Measurements from ENCODE around the gene MINDY2.

Gene MINDY2

DNA sequence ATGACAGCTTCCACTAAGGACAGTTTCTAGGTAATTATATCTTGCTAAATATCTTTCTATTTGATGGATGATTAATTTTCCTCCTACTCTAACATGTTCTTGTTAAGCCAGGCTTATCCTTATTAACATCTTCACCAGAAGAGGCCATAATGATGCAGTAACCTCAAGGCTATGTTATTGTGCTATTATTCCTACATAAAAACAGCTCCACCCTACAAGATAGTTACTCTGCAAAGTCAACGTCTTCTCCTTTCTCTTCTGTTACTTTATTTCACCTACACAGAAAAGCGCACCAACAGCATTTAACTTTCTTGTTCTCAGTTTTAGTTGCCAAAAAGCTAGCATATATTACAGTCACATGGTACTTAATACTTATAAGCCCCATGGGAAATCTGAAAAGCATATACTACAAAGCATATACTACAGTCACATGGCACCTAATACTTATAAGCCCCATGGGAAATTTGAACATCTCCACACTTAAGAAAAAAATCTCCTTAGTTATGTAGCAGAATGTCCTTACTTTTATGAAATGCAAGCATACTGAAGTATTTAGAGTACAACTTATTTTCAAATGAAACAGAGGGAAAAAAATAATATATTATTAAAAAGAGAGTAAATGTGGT is 35.0 kb upstream of the MINDY2 start:
- H3K27ac ChIP-seq (replicated peaks): no peak overlapping the region
- TF ChIP-seq, protein P1, sequence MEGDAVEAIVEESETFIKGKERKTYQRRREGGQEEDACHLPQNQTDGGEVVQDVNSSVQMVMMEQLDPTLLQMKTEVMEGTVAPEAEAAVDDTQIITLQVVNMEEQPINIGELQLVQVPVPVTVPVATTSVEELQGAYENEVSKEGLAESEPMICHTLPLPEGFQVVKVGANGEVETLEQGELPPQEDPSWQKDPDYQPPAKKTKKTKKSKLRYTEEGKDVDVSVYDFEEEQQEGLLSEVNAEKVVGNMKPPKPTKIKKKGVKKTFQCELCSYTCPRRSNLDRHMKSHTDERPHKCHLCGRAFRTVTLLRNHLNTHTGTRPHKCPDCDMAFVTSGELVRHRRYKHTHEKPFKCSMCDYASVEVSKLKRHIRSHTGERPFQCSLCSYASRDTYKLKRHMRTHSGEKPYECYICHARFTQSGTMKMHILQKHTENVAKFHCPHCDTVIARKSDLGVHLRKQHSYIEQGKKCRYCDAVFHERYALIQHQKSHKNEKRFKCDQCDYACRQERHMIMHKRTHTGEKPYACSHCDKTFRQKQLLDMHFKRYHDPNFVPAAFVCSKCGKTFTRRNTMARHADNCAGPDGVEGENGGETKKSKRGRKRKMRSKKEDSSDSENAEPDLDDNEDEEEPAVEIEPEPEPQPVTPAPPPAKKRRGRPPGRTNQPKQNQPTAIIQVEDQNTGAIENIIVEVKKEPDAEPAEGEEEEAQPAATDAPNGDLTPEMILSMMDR (IDR thresholded peaks at IDR 0.05; ENCODE audit: insufficient read depth, low read length): no peak
- TF ChIP-seq GABPA (IDR thresholded peaks at IDR 0.05; ENCODE audit: low read depth): no peak
- TF ChIP-seq, protein P2, sequence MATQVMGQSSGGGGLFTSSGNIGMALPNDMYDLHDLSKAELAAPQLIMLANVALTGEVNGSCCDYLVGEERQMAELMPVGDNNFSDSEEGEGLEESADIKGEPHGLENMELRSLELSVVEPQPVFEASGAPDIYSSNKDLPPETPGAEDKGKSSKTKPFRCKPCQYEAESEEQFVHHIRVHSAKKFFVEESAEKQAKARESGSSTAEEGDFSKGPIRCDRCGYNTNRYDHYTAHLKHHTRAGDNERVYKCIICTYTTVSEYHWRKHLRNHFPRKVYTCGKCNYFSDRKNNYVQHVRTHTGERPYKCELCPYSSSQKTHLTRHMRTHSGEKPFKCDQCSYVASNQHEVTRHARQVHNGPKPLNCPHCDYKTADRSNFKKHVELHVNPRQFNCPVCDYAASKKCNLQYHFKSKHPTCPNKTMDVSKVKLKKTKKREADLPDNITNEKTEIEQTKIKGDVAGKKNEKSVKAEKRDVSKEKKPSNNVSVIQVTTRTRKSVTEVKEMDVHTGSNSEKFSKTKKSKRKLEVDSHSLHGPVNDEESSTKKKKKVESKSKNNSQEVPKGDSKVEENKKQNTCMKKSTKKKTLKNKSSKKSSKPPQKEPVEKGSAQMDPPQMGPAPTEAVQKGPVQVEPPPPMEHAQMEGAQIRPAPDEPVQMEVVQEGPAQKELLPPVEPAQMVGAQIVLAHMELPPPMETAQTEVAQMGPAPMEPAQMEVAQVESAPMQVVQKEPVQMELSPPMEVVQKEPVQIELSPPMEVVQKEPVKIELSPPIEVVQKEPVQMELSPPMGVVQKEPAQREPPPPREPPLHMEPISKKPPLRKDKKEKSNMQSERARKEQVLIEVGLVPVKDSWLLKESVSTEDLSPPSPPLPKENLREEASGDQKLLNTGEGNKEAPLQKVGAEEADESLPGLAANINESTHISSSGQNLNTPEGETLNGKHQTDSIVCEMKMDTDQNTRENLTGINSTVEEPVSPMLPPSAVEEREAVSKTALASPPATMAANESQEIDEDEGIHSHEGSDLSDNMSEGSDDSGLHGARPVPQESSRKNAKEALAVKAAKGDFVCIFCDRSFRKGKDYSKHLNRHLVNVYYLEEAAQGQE (IDR thresholded peaks at IDR 0.05; ENCODE audit: insufficient replicate concordance, low read depth): no peak
- TF ChIP-seq POLR2AphosphoS5 (IDR thresholded peaks at IDR 0.05; ENCODE audit: low read depth): no peak
- no peak for TF ChIP-seq SPI1 (IDR thresholded peaks at IDR 0.05; ENCODE audit: borderline replicate concordance, low read depth)
- no peak for DNase-seq (ENCODE audit: low read depth in 1 of 2, low spot score in 1 of 2)
- no peak overlapping the region for H3K4me3 ChIP-seq (replicated peaks; ENCODE audit: insufficient read depth, low read length)
- no peaks in the 10 kb centered on the region for H3K27me3 ChIP-seq (ENCODE audit: insufficient read depth, poor library complexity, severe bottlenecking)

- H3K27me3 ChIP-seq (ENCODE audit: insufficient read depth, poor library complexity, severe bottlenecking): no peaks in the 10 kb centered on the region
- H3K4me3 ChIP-seq (replicated peaks; ENCODE audit: insufficient read depth, low read length): no peak overlapping the region
- TF ChIP-seq, protein P1 (IDR thresholded peaks at IDR 0.05; ENCODE audit: insufficient read depth, low read length): no peak
- no peak for TF ChIP-seq SPI1 (IDR thresholded peaks at IDR 0.05; ENCODE audit: borderline replicate concordance, low read depth)
- TF ChIP-seq GABPA (IDR thresholded peaks at IDR 0.05; ENCODE audit: low read depth): no peak
- H3K27ac ChIP-seq (replicated peaks): peak overlapping the region; percentile 69
- no peak for DNase-seq (ENCODE audit: low read depth in 1 of 2, low spot score in 1 of 2)
These were observed 33.8 kb upstream of the MINDY2 start for GRCh38 chr15:58737298-58737697.

GRCh38 chr15:58738046-58738707 is 32.9 kb upstream of the MINDY2 start:
- Histone ChIP-seq H3K4me3 (replicated peaks; ENCODE audit: insufficient read depth, low read length) (no peak overlapping the region), H3K27me3 (ENCODE audit: insufficient read depth, poor library complexity, severe bottlenecking) (no peaks in the 10 kb centered on the region), H3K27ac (replicated peaks) (peak overlapping the region; percentile 69)
- TF ChIP-seq, protein P2 (IDR thresholded peaks at IDR 0.05; ENCODE audit: insufficient replicate concordance, low read depth): no peak
- TF ChIP-seq GABPA (IDR thresholded peaks at IDR 0.05; ENCODE audit: low read depth) (no peak), POLR2AphosphoS5 (IDR thresholded peaks at IDR 0.05; ENCODE audit: low read depth) (no peak), SPI1 (IDR thresholded peaks at IDR 0.05; ENCODE audit: borderline replicate concordance, low read depth) (no peak)
- TF ChIP-seq, protein P1 (IDR thresholded peaks at IDR 0.05; ENCODE audit: insufficient read depth, low read length): no peak
- DNase-seq (ENCODE audit: low read depth in 1 of 2, low spot score in 1 of 2): peak; percentile 14 to 66
